ENCODE results near the gene ERP27. TPM values are rescaled to one million over a fixed set of nuclear protein-coding genes. Genes with fewer than 3 reads are reported as not detected.

ERP27 gene
- total and polyA plus RNA-seq, 2 donors from 2014 or later, result 11.0 to 35.3 TPM

GRCh38 chr12:14923944-14924343 lies 14.4 kb downstream of the ERP27 start:
- Histone ChIP-seq H3K9me3 (ENCODE audit: control insufficient read depth in 2 of 3, insufficient read depth in 1 of 3, low read length in 3 of 3) (no peaks in the 10 kb centered on the region), H3K36me3 (ENCODE audit: control insufficient read depth in 2 of 3, insufficient read depth in 3 of 3, low read length in 3 of 3) (no peaks in the 10 kb centered on the region), H3K27me3 (ENCODE audit: control insufficient read depth, insufficient read depth, low read length) (no peaks in the 10 kb centered on the region), H3K9ac (ENCODE audit: low read length in 3 of 3) (no peak overlapping the region), H3K4me1 (ENCODE audit: control insufficient read depth in 2 of 3, insufficient read depth in 2 of 3, low read depth in 1 of 3, low read length in 3 of 3) (peaks cover 0 to 3% (median 0%) of the 10 kb centered on the region in 3 donors), H3K27ac (ENCODE audit: low read depth in 2 of 2, low read length in 2 of 2) (no peak overlapping the region), H3K4me3 (ENCODE audit: low read length in 3 of 3) (no peak overlapping the region)
- DNase-seq (no peak), FAIRE-seq (no peak)
- TF ChIP-seq, protein P1, sequence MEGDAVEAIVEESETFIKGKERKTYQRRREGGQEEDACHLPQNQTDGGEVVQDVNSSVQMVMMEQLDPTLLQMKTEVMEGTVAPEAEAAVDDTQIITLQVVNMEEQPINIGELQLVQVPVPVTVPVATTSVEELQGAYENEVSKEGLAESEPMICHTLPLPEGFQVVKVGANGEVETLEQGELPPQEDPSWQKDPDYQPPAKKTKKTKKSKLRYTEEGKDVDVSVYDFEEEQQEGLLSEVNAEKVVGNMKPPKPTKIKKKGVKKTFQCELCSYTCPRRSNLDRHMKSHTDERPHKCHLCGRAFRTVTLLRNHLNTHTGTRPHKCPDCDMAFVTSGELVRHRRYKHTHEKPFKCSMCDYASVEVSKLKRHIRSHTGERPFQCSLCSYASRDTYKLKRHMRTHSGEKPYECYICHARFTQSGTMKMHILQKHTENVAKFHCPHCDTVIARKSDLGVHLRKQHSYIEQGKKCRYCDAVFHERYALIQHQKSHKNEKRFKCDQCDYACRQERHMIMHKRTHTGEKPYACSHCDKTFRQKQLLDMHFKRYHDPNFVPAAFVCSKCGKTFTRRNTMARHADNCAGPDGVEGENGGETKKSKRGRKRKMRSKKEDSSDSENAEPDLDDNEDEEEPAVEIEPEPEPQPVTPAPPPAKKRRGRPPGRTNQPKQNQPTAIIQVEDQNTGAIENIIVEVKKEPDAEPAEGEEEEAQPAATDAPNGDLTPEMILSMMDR (IDR thresholded peaks at IDR 0.05; ENCODE audit: borderline replicate concordance, extremely low read depth, insufficient read depth), result no peak
- intact Hi-C loops (cut with DNase I), result no loop called here

DNA sequence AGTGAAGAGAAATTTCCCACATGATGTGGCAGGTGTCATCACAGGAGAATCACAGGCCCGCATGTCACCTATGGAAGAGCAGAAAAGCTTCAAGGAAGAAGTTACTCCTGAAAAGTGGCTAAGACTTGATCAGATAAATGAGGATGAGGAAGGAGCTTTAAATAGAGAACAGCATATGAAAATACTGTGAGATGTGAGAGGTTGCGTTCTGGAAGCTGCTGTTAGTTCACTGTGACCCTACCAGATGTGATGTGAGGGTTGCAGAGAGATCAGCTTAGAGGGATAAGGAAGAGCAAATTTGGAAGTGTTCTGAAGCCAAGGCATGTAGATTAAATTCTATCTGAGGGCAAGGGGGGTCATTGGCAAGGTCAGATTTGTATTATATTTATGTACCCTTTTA lies 17.1 kb downstream of the ERP27 start:
- intact Hi-C loops (cut with DNase I), result no loop called here
- no peak for FAIRE-seq
- H3K36me3 ChIP-seq (ENCODE audit: control insufficient read depth in 2 of 3, insufficient read depth in 3 of 3, low read length in 3 of 3), result no peaks in the 10 kb centered on the region
- no peak for DNase-seq
- no peak overlapping the region for H3K4me3 ChIP-seq (ENCODE audit: low read length in 3 of 3)
- no peak overlapping the region for H3K9ac ChIP-seq (ENCODE audit: low read length in 3 of 3)
- H3K9me3 ChIP-seq (ENCODE audit: control insufficient read depth in 2 of 3, insufficient read depth in 1 of 3, low read length in 3 of 3), result no peaks in the 10 kb centered on the region
- no peaks in the 10 kb centered on the region for H3K4me1 ChIP-seq (ENCODE audit: control insufficient read depth in 2 of 3, insufficient read depth in 2 of 3, low read depth in 1 of 3, low read length in 3 of 3)
- TF ChIP-seq, protein P1 (IDR thresholded peaks at IDR 0.05; ENCODE audit: borderline replicate concordance, extremely low read depth, insufficient read depth), result no peak
- no peak overlapping the region for H3K27ac ChIP-seq (ENCODE audit: low read depth in 2 of 2, low read length in 2 of 2)
- H3K27me3 ChIP-seq (ENCODE audit: control insufficient read depth, insufficient read depth, low read length), result no peaks in the 10 kb centered on the region

DNA sequence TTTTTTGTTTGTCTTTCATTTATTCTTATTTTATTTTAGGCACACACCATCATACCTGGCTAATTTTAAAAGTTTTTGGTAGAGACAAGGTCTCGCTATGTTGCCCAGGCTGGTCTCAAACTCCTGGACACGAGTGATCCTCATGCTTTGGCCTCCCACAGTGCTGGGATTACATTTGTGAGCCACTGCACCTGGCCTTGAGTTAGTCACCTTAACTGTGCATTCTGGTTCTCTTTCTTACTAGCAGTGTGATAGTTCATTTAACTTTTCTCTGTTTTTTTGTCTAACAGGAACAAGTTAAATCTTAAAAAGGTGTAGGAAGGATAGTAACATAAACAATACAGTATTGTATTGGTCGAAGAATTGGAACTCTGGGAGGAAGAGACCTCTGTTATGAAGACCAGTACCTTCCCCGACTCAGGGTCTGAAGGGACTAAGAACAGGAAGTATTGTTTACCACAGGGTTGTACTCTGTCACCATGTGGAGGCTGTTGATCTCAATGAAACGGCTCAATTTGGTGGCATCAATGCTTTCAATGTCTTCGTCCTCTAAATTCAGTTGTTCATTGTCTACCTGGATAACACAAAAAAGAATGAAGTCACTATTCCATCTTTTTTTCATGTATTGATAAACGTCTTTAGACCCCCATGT lies 17.7 kb downstream of the ERP27 start:
- no peak overlapping the region for H3K4me3 ChIP-seq (ENCODE audit: low read length in 3 of 3)
- no peaks in the 10 kb centered on the region for H3K36me3 ChIP-seq (ENCODE audit: control insufficient read depth in 2 of 3, insufficient read depth in 3 of 3, low read length in 3 of 3)
- intact Hi-C loops (cut with DNase I), result no loop called here
- H3K9me3 ChIP-seq (ENCODE audit: control insufficient read depth in 2 of 3, insufficient read depth in 1 of 3, low read length in 3 of 3), result no peaks in the 10 kb centered on the region
- TF ChIP-seq, protein P1 (IDR thresholded peaks at IDR 0.05; ENCODE audit: borderline replicate concordance, extremely low read depth, insufficient read depth), result no peak
- H3K27me3 ChIP-seq (ENCODE audit: control insufficient read depth, insufficient read depth, low read length), result no peaks in the 10 kb centered on the region
- H3K9ac ChIP-seq (ENCODE audit: low read length in 3 of 3), result no peak overlapping the region
- peaks cover 0 to under 1% (median 0%) of the 10 kb centered on the region in 3 donors for H3K4me1 ChIP-seq (ENCODE audit: control insufficient read depth in 2 of 3, insufficient read depth in 2 of 3, low read depth in 1 of 3, low read length in 3 of 3)
- DNase-seq, result no peak
- no peak overlapping the region for H3K27ac ChIP-seq (ENCODE audit: low read depth in 2 of 2, low read length in 2 of 2)
- no peak for FAIRE-seq

- Histone ChIP-seq H3K27ac (ENCODE audit: low read depth in 2 of 2, low read length in 2 of 2) (no peak overlapping the region), H3K9me3 (ENCODE audit: control insufficient read depth in 2 of 3, insufficient read depth in 1 of 3, low read length in 3 of 3) (no peaks in the 10 kb centered on the region), H3K27me3 (ENCODE audit: control insufficient read depth, insufficient read depth, low read length) (no peaks in the 10 kb centered on the region), H3K9ac (ENCODE audit: low read length in 3 of 3) (no peak overlapping the region), H3K4me3 (ENCODE audit: low read length in 3 of 3) (no peak overlapping the region), H3K4me1 (ENCODE audit: control insufficient read depth in 2 of 3, insufficient read depth in 2 of 3, low read depth in 1 of 3, low read length in 3 of 3) (peaks cover 0 to 5% (median 0%) of the 10 kb centered on the region in 3 donors), H3K36me3 (ENCODE audit: control insufficient read depth in 2 of 3, insufficient read depth in 3 of 3, low read length in 3 of 3) (no peaks in the 10 kb centered on the region)
- FAIRE-seq, result no peak
- no peak for DNase-seq
- TF ChIP-seq, protein P1 (IDR thresholded peaks at IDR 0.05; ENCODE audit: borderline replicate concordance, extremely low read depth, insufficient read depth), result no peak
- intact Hi-C loops (cut with DNase I), result no loop called here
These were observed 18.9 kb downstream of the ERP27 start for GRCh38 chr12:14919455-14919854.
